HL-60 (cell line): Measurements from ENCODE around the gene LCE4A.
A peak's percentile ranks its signal among the peaks of the same experiment; 100 is the strongest.

ENCODE experiments used
- DNase-seq, 2 experiments: peaks; one replicate each; pipeline ENCODE4 v3.0.0-alpha.2; 2010 to 2020; ENCODE audit warnings: low read depth in 1 of 2, low spot score in 1 of 2
- H3K27ac ChIP-seq: fragments of 250-450 bp; sonication (Bioruptor Pico); replicated peaks from 2 replicates; pipeline ENCODE4 v1.5.1; 2020; ENCODE audit warnings: mild to moderate bottlenecking, moderate library complexity
- H3K27me3 ChIP-seq: fragments of 250-450 bp; sonication (Bioruptor Pico); 2 replicates; pipeline ENCODE4 v1.5.1; 2021; ENCODE audit warnings: mild to moderate bottlenecking, moderate library complexity; ENCODE audit not compliant: insufficient read depth, poor library complexity, severe bottlenecking
- H3K4me3 ChIP-seq: replicated peaks from 2 replicates; pipeline ENCODE4 v1.5.1; 2011; ENCODE audit warnings: mild to moderate bottlenecking, control low read depth, low read length; ENCODE audit not compliant: insufficient read depth
- CTCF ChIP-seq: IDR thresholded peaks from one replicate; pipeline ENCODE4 v1.5.1; 2011; ENCODE audit warnings: low read length, control low read depth, inconsistent platforms; ENCODE audit not compliant: insufficient read depth
- GABPA ChIP-seq: IDR thresholded peaks from 2 replicates; pipeline ENCODE4 v1.6.1; 2012; ENCODE audit warnings: low read depth
- POLR2AphosphoS5 ChIP-seq: IDR thresholded peaks from 2 replicates; pipeline ENCODE4 v1.6.1; 2012; ENCODE audit warnings: low read depth
- SPI1 ChIP-seq: IDR thresholded peaks from 2 replicates; pipeline ENCODE4 v1.6.1; 2012; ENCODE audit warnings: low read depth, mild to moderate bottlenecking, borderline replicate concordance
- TF ChIP-seq, protein P1 (sequence below): IDR thresholded peaks from 2 replicates; pipeline ENCODE4 v1.6.1; 2012; ENCODE audit warnings: low read depth; ENCODE audit not compliant: insufficient replicate concordance

Gene LCE4A

GRCh38 chr1:152735648-152736047 lies 27.7 kb downstream of the LCE4A start:
- no peak overlapping the region for H3K4me3 ChIP-seq
- no peak for DNase-seq
- TF ChIP-seq SPI1 = no peak
- TF ChIP-seq GABPA = no peak
- TF ChIP-seq CTCF = peak; percentile 0
- no peak for TF ChIP-seq POLR2AphosphoS5
- peaks cover 6% of the 10 kb centered on the region for H3K27me3 ChIP-seq
- H3K27ac ChIP-seq = no peak overlapping the region

DNA sequence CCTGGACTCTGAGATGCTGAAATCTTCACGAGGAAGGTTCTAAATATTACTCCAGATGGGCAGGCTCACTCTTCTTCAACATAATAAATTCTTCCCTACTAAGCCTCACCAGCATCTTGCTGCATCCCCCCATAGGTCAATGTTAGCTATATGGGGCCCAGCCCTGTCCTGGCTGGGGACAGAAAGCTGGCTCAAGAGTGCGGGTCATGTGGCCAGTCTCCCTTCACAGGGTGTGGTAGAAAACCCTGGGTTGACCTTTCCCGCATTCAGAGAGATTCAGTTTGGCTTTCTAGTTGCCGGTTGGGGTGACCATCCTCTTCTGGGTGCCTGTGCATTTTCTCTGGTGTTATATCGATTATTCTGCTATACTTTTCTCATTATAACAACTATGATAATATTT lies 30.0 kb downstream of the LCE4A start:
- H3K27ac ChIP-seq = no peak overlapping the region
- TF ChIP-seq GABPA = no peak
- TF ChIP-seq CTCF = no peak
- TF ChIP-seq POLR2AphosphoS5 = no peak
- TF ChIP-seq, protein P1, sequence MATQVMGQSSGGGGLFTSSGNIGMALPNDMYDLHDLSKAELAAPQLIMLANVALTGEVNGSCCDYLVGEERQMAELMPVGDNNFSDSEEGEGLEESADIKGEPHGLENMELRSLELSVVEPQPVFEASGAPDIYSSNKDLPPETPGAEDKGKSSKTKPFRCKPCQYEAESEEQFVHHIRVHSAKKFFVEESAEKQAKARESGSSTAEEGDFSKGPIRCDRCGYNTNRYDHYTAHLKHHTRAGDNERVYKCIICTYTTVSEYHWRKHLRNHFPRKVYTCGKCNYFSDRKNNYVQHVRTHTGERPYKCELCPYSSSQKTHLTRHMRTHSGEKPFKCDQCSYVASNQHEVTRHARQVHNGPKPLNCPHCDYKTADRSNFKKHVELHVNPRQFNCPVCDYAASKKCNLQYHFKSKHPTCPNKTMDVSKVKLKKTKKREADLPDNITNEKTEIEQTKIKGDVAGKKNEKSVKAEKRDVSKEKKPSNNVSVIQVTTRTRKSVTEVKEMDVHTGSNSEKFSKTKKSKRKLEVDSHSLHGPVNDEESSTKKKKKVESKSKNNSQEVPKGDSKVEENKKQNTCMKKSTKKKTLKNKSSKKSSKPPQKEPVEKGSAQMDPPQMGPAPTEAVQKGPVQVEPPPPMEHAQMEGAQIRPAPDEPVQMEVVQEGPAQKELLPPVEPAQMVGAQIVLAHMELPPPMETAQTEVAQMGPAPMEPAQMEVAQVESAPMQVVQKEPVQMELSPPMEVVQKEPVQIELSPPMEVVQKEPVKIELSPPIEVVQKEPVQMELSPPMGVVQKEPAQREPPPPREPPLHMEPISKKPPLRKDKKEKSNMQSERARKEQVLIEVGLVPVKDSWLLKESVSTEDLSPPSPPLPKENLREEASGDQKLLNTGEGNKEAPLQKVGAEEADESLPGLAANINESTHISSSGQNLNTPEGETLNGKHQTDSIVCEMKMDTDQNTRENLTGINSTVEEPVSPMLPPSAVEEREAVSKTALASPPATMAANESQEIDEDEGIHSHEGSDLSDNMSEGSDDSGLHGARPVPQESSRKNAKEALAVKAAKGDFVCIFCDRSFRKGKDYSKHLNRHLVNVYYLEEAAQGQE = no peak
- TF ChIP-seq SPI1 = no peak
- no peak for DNase-seq
- H3K27me3 ChIP-seq = peaks cover 6% of the 10 kb centered on the region
- H3K4me3 ChIP-seq = no peak overlapping the region

- Histone ChIP-seq H3K4me3 (no peak overlapping the region), H3K27ac (no peak overlapping the region), H3K27me3 (no peaks in the 10 kb centered on the region)
- no peak for DNase-seq
- TF ChIP-seq GABPA = no peak
- TF ChIP-seq CTCF = no peak
- TF ChIP-seq, protein P1 = no peak
- TF ChIP-seq SPI1 = no peak
- no peak for TF ChIP-seq POLR2AphosphoS5
Measured at GRCh38 chr1:152739841-152740240, 31.9 kb downstream of the LCE4A start.

GRCh38 chr1:152741656-152742055 lies 33.7 kb downstream of the LCE4A start:
- TF ChIP-seq POLR2AphosphoS5 = no peak
- no peak for TF ChIP-seq SPI1
- TF ChIP-seq, protein P1 = no peak
- no peak for TF ChIP-seq GABPA
- TF ChIP-seq CTCF = no peak
- Histone ChIP-seq H3K27me3 (no peaks in the 10 kb centered on the region), H3K27ac (no peak overlapping the region), H3K4me3 (no peak overlapping the region)
- no peak for DNase-seq
